Cardiac fibroblast (primary cell): Measurements from ENCODE around the gene P2RX3.

ENCODE experiments used
- DNase-seq, 2 donors: peaks; one replicate each; pipeline versions ENCODE4 v3.0.0 to v3.0.0-alpha.2; 2010; ENCODE audit warnings: low read depth in 2 of 2
- H3K4me3 ChIP-seq, 2 donors: replicated peaks in 1 of 2; 1 replicate in 1 of 2; 2 replicates in 1 of 2; pipeline ENCODE4 v1.5.1; 2011; ENCODE audit warnings: low read depth in 2 of 2, low read length in 2 of 2, mild to moderate bottlenecking in 2 of 2, moderate library complexity in 1 of 2
- TF ChIP-seq, protein P1 (sequence below): IDR thresholded peaks from one replicate; pipeline ENCODE4 v1.5.1; 2011; ENCODE audit warnings: low read depth, mild to moderate bottlenecking, low read length, inconsistent platforms

P2RX3 gene

GRCh38 chr11:57344826-57345225, 6.7 kb downstream of the P2RX3 start:
- no peak for DNase-seq
- TF ChIP-seq, protein P1, sequence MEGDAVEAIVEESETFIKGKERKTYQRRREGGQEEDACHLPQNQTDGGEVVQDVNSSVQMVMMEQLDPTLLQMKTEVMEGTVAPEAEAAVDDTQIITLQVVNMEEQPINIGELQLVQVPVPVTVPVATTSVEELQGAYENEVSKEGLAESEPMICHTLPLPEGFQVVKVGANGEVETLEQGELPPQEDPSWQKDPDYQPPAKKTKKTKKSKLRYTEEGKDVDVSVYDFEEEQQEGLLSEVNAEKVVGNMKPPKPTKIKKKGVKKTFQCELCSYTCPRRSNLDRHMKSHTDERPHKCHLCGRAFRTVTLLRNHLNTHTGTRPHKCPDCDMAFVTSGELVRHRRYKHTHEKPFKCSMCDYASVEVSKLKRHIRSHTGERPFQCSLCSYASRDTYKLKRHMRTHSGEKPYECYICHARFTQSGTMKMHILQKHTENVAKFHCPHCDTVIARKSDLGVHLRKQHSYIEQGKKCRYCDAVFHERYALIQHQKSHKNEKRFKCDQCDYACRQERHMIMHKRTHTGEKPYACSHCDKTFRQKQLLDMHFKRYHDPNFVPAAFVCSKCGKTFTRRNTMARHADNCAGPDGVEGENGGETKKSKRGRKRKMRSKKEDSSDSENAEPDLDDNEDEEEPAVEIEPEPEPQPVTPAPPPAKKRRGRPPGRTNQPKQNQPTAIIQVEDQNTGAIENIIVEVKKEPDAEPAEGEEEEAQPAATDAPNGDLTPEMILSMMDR, result no peak
- H3K4me3 ChIP-seq, result no peak overlapping the region

GRCh38 chr11:57345555-57346211, 7.5 kb downstream of the P2RX3 start:
- no peak overlapping the region for H3K4me3 ChIP-seq
- DNase-seq, result peak; percentile 76 to 78
- TF ChIP-seq, protein P1, result peak; percentile 62

- no peak for DNase-seq
- TF ChIP-seq, protein P1, result no peak
These were observed 9.2 kb downstream of the P2RX3 start for GRCh38 chr11:57347336-57347735.

DNA sequence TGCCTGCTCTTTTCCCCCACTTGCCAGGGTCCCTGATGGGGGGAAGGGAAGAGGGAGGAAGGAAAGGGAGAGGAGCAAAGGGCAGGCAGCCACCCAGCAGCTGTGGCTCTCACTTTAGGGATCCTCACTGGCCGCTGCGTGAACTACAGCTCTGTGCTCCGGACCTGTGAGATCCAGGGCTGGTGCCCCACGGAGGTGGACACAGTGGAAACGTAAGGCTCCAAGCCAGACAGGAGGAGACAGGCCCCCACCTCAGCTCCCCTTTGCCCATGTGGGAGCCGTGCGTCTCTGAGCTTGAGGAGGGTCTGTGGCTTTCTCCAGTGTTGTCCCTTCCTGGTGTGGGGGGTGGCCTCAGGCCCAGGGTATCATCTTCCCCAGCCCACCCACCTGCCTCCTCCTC, 9.9 kb downstream of the P2RX3 start:
- TF ChIP-seq, protein P1, result no peak
- H3K4me3 ChIP-seq, result no peak overlapping the region
- DNase-seq, result no peak

More at GRCh38 chr11:57347336-57347735, 9.2 kb downstream of the P2RX3 start:
- no peak overlapping the region for H3K4me3 ChIP-seq

- peak in 1 of 2 donors; percentile 9 for DNase-seq
- TF ChIP-seq, protein P1, result no peak
- no peak overlapping the region for H3K4me3 ChIP-seq
These were observed 10.6 kb downstream of the P2RX3 start for GRCh38 chr11:57348636-57349313.

DNA sequence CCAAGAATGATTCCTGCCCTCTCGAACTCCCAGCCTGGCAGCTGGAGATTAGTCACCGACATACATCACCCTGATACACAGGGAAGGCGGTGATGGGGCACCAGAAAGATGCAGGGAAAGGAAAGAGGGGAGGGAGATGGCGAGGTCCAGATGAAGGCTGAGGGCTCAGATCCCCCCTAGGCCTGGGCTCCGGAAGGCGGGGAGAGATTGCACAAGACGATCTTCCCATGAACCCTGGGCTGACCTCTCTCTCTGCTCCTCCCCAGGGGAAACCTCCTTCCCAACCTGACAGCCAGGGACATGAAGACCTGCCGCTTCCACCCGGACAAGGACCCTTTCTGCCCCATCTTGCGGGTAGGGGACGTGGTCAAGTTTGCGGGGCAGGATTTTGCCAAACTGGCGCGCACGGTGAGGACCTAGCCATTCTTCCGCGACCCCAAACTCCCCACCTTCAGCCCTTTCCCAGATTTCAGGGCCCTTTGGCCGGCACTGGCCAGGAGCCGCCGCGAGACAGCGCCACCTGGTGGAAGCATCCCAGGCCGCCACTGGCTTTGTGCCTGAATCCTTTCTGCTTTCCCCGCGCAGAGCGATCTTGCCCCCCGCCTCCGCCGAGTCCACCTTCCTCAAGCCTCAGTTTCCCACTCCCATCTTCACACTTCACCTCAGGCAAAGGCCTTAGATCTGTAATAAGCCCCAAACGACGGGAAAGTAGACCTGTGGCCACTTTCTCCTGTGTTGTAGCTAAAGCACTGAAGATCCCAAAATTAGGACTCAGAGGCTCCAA, 11.5 kb downstream of the P2RX3 start:
- peak; percentile 47 to 56 for DNase-seq
- TF ChIP-seq, protein P1, result peak; percentile 95
- no peak overlapping the region for H3K4me3 ChIP-seq
